Measurements from ENCODE around the gene IL13. TPM values are rescaled to one million over a fixed set of nuclear protein-coding genes. Genes with fewer than 3 reads are reported as not detected.
"Not testable (repeated sequence)": the region's sequence is repeated elsewhere in the genome, so short reads cannot be mapped to it uniquely, and the experiment has no call there.

IL13 gene
- not detected for total RNA-seq
- long read RNA-seq = 0 reads

GRCh38 chr5:132657676-132658380 is at the start of gene IL13:
TSS of gene IL13 (plus strand) at chr5:132658173. CDS start at chr5:132658187, 14 bp downstream.
- intact Hi-C loops (cut with DNase I) = no loop called here
- ATAC-seq (no peak), DNase-seq (ENCODE audit: missing footprints) (no peak)

- no peak for DNase-seq (ENCODE audit: missing footprints)
- intact Hi-C loops (cut with DNase I) = no loop called here
Measured at GRCh38 chr5:132611965-132612364, 46.0 kb upstream of the IL13 start.

GRCh38 chr5:132612846-132613245 is 45.1 kb upstream of the IL13 start:
- intact Hi-C loops (cut with DNase I) = no loop called here
- no peak for DNase-seq (ENCODE audit: missing footprints)
- ATAC-seq = no peak

More at GRCh38 chr5:132611965-132612364, 46.0 kb upstream of the IL13 start:
- ATAC-seq = no peak

- intact Hi-C loops (cut with DNase I) = no loop called here
- ATAC-seq (no peak), DNase-seq (ENCODE audit: missing footprints) (no peak)
Measured at GRCh38 chr5:132621699-132622098, 36.3 kb upstream of the IL13 start.

GRCh38 chr5:132622608-132623007 is 35.4 kb upstream of the IL13 start:
- intact Hi-C loops (cut with DNase I) = no loop called here
- ATAC-seq (no peak), DNase-seq (ENCODE audit: missing footprints) (no peak)

- intact Hi-C loops (cut with DNase I) = no loop called here
- ATAC-seq (no peak), DNase-seq (ENCODE audit: missing footprints) (no peak)
Measured at GRCh38 chr5:132627470-132627869, 30.5 kb upstream of the IL13 start.

- intact Hi-C loops (cut with DNase I) = no loop called here
- DNase-seq (ENCODE audit: missing footprints) (no peak), ATAC-seq (no peak)
Measured at GRCh38 chr5:132628814-132629213, 29.2 kb upstream of the IL13 start.

GRCh38 chr5:132629230-132629944 is 28.6 kb upstream of the IL13 start:
- DNase-seq (ENCODE audit: missing footprints) = no peak
- intact Hi-C loops (cut with DNase I) = no loop called here
- no peak for ATAC-seq

- DNase-seq (ENCODE audit: missing footprints); ATAC-seq; intact Hi-C loops (cut with DNase I): not testable (repeated sequence)
Measured at GRCh38 chr5:132633587-132633986, 24.4 kb upstream of the IL13 start.

GRCh38 chr5:132635873-132636272 is 22.1 kb upstream of the IL13 start:
- DNase-seq (ENCODE audit: missing footprints) = no peak
- intact Hi-C loops (cut with DNase I) = no loop called here
- ATAC-seq = no peak

GRCh38 chr5:132637241-132637640 is 20.7 kb upstream of the IL13 start:
- intact Hi-C loops (cut with DNase I) = no loop called here
- no peak for DNase-seq (ENCODE audit: missing footprints)

GRCh38 chr5:132639706-132640130 is 18.3 kb upstream of the IL13 start:
- DNase-seq (ENCODE audit: missing footprints) = no peak
- intact Hi-C loops (cut with DNase I) = no loop called here
- ATAC-seq = no peak

More at GRCh38 chr5:132637241-132637640, 20.7 kb upstream of the IL13 start:
- no peak for ATAC-seq

GRCh38 chr5:132640613-132641012 is 17.4 kb upstream of the IL13 start:
- ATAC-seq (no peak), DNase-seq (ENCODE audit: missing footprints) (no peak)
- intact Hi-C loops (cut with DNase I) = no loop called here

GRCh38 chr5:132641241-132641723 is 16.7 kb upstream of the IL13 start:
- intact Hi-C loops (cut with DNase I) = no loop called here
- DNase-seq (ENCODE audit: missing footprints) (no peak), ATAC-seq (no peak)

- no peak for DNase-seq (ENCODE audit: missing footprints)
- no peak for ATAC-seq
Measured at GRCh38 chr5:132641841-132642240, 16.1 kb upstream of the IL13 start.

GRCh38 chr5:132644177-132644576 is 13.8 kb upstream of the IL13 start:
- intact Hi-C loops (cut with DNase I) = no loop called here
- ATAC-seq (no peak), DNase-seq (ENCODE audit: missing footprints) (no peak)

More at GRCh38 chr5:132641841-132642240, 16.1 kb upstream of the IL13 start:
- intact Hi-C loops (cut with DNase I) = no loop called here

GRCh38 chr5:132646583-132647266 is 11.2 kb upstream of the IL13 start:
- intact Hi-C loops (cut with DNase I) = no loop called here
- DNase-seq (ENCODE audit: missing footprints) (no peak), ATAC-seq (no peak)

GRCh38 chr5:132647473-132647872 is 10.5 kb upstream of the IL13 start:
- ATAC-seq (no peak), DNase-seq (ENCODE audit: missing footprints) (no peak)
- intact Hi-C loops (cut with DNase I) = no loop called here

GRCh38 chr5:132648355-132648754 is 9.6 kb upstream of the IL13 start:
- intact Hi-C loops (cut with DNase I) = no loop called here
- ATAC-seq (no peak), DNase-seq (ENCODE audit: missing footprints) (no peak)
